PFSK-1 (cell line): ENCODE results near the gene RILP.
A peak's percentile ranks its signal among the peaks of the same experiment; 100 is the strongest.

Source experiments
- FOXP2 ChIP-seq: optimal IDR thresholded peaks from 2 replicates; pipeline ENCODE3; 2011; ENCODE audit warnings: borderline replicate concordance, control low read depth, inconsistent platforms; ENCODE audit not compliant: insufficient read depth; ENCODE audit errors: extremely low read length, extremely low read depth
- POLR2AphosphoS5 ChIP-seq: IDR thresholded peaks from 2 replicates; pipeline ENCODE4 v1.6.1; 2012; ENCODE audit warnings: low read depth, mild to moderate bottlenecking, control low read depth, low read length, moderate library complexity
- SIN3A ChIP-seq: IDR thresholded peaks from 2 replicates; pipeline ENCODE4 v1.6.1; 2012; ENCODE audit warnings: mild to moderate bottlenecking, low read length, moderate library complexity, borderline replicate concordance; ENCODE audit not compliant: insufficient read depth
- TAF1 ChIP-seq: IDR thresholded peaks from 2 replicates; pipeline ENCODE4 v1.6.1; 2012; ENCODE audit warnings: low read length, control low read depth, borderline replicate concordance; ENCODE audit not compliant: insufficient read depth
- TF ChIP-seq, protein P1 (sequence below), 2 experiments: IDR thresholded peaks; 2 replicates each; pipeline versions ENCODE4 v1.6.1 to v1.8.0; 2011 to 2012; ENCODE audit warnings: low read depth in 2 of 2, low read length in 2 of 2, control low read depth in 1 of 2, inconsistent platforms in 1 of 2, mild to moderate bottlenecking in 1 of 2, moderate library complexity in 1 of 2; ENCODE audit not compliant: insufficient read depth in 1 of 2

RILP gene

DNA sequence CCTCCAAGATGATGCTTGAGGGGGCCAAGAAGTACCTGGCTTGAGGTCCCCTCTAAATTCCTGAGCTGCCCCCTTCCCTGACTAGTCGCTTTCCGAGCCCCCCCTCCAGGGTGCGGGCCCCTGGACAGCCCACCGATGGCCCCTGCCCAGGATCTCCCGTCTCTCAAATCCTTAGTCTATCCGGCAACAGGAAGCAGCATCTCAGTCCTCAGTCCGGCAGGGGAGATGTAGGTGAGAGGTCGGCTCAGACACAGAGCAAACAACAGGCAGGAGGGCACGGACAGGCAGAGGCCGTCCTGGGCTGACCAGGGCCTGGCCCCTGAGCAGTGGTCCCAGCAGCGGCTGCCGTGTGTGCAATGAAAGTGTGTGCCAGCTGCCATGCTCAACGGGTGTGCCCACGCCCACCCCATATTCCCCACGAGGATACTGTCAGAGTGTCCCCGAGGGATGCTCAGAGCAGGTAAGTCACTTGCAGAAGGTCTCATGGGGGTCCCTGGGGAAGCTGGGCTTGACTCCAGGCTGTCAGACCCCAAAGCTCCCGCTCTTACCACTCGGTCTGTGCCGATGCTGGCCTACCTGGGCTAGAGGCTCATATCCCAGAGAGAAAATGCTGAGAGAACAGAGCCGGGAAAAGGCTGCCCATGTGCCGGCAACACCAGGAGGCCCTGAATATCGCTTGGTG, 28.3 kb downstream of the RILP start:
- TF ChIP-seq POLR2AphosphoS5: no peak
- TF ChIP-seq TAF1: no peak
- TF ChIP-seq, protein P1, sequence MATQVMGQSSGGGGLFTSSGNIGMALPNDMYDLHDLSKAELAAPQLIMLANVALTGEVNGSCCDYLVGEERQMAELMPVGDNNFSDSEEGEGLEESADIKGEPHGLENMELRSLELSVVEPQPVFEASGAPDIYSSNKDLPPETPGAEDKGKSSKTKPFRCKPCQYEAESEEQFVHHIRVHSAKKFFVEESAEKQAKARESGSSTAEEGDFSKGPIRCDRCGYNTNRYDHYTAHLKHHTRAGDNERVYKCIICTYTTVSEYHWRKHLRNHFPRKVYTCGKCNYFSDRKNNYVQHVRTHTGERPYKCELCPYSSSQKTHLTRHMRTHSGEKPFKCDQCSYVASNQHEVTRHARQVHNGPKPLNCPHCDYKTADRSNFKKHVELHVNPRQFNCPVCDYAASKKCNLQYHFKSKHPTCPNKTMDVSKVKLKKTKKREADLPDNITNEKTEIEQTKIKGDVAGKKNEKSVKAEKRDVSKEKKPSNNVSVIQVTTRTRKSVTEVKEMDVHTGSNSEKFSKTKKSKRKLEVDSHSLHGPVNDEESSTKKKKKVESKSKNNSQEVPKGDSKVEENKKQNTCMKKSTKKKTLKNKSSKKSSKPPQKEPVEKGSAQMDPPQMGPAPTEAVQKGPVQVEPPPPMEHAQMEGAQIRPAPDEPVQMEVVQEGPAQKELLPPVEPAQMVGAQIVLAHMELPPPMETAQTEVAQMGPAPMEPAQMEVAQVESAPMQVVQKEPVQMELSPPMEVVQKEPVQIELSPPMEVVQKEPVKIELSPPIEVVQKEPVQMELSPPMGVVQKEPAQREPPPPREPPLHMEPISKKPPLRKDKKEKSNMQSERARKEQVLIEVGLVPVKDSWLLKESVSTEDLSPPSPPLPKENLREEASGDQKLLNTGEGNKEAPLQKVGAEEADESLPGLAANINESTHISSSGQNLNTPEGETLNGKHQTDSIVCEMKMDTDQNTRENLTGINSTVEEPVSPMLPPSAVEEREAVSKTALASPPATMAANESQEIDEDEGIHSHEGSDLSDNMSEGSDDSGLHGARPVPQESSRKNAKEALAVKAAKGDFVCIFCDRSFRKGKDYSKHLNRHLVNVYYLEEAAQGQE (IDR thresholded peaks at IDR 0.05; ENCODE audit: insufficient read depth in 1 of 2, low read depth in 2 of 2, low read length in 2 of 2): no peak
- peak; percentile 22 for TF ChIP-seq FOXP2

DNA sequence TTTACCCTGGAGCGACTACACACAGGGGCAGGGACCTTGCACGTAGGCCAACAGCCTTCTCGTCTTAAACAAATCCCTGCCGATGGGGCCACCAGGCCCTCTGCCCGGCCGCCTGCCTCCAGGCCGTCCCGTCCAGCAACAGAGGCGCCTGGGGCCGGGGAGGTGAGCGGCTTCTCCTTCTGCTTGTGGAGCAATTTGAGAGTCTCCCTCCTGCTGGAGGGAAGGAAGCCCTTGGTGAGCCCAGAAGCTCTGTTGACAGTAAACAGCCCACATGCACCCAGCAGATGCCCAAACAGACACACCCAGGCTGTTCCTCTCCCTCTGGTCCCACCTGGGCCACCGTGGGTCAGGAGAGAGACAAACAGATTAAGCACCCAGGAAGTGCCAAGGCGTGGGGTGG, 29.2 kb downstream of the RILP start:
- no peak for TF ChIP-seq FOXP2
- no peak for TF ChIP-seq TAF1
- TF ChIP-seq, protein P1 (IDR thresholded peaks at IDR 0.05; ENCODE audit: insufficient read depth in 1 of 2, low read depth in 2 of 2, low read length in 2 of 2): no peak
- TF ChIP-seq POLR2AphosphoS5: no peak

DNA sequence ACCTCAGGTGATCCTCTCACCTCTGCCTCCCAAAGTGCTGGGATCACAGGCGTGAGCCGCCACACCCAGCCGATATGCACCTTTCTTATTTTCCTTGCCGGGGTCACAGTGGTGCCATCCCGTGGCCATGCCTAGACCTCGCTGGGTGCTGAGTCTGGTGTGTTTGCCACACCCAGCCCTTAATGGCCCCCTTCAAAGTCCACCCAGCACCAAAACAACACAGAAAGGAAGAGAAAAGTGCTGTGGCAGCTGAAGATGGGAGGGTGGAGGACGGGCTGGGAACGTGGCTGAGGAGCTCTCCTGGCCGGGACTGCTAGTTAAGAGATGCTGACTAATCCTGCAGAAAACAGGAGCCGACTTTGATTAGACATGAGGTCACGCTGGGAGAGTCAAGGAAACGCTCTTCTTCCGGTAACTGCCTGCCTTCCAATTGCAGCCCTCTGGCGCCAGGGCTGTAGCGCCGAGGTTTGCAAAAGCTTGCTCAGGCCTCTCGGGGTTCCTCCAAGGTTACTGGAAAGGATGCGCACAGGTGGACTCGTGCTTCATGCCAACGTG, 32.0 kb downstream of the RILP start:
- TF ChIP-seq FOXP2 (no peak), SIN3A (no peak), TAF1 (no peak), POLR2AphosphoS5 (no peak)
- TF ChIP-seq, protein P1 (IDR thresholded peaks at IDR 0.05; ENCODE audit: insufficient read depth in 1 of 2, low read depth in 2 of 2, low read length in 2 of 2): no peak

DNA sequence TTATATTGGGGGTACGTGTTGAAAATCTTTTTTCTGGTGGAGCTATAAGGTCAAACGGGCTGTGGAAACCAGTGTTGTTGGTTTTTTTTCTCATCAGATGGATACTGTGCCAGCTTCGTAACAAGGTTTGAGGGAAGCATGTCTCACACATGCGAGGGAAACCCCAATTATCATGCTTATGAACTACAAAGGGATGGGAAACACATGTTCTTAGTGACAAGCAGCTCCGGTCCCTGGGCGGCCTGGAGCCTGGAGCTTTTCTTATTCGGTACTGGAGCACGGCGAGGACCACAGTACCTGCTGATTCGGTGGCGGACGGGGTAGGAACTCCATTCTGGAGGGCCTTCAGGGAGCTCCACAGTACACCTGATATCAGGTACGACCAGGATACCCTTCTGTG, 33.6 kb downstream of the RILP start:
- no peak for TF ChIP-seq TAF1
- no peak for TF ChIP-seq FOXP2

DNA sequence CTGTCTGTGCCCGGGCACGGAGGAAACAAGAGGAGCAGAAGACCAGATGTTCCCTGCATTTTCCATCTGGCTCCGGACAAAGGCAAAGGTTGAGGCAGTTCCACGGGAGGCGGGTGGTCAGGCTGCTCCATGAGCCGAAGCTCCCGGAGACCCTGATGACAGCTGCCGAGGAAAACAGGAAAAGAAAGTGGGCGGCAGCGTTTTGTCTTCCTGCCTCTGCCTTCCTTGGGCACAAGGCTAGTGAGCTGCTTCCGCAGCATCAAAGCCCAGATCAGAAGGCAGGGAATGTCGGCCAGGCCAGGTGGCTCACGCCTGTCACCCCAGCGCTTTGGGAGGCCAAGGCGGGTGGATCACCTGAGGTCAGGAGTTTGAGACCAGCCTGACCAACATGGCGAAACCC, 37.3 kb downstream of the RILP start:
- no peak for TF ChIP-seq SIN3A
- TF ChIP-seq, protein P1 (IDR thresholded peaks at IDR 0.05; ENCODE audit: insufficient read depth in 1 of 2, low read depth in 2 of 2, low read length in 2 of 2): no peak
- no peak for TF ChIP-seq POLR2AphosphoS5
- TF ChIP-seq TAF1: no peak
- no peak for TF ChIP-seq FOXP2

DNA sequence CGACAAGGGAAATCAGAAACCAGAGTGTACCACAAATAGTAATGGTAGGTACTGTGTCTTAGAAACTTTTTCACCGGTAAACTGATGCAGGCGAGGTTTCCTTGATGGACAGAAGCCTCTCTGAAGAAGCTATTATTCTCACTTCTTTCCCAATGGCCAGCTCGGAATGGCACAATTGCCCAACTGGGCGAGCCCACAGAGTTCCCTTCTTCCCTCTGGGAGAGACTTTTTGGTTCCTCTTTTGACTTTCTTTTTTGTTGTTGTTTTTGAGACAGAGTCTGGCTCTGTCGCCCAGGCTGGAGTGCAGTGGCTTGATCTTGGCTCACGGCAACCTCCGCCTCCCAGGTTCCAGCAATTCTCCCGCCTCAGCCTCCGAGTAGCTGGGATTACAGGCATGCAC, 38.0 kb downstream of the RILP start:
- TF ChIP-seq SIN3A (no peak), TAF1 (no peak), FOXP2 (no peak), POLR2AphosphoS5 (no peak)
- TF ChIP-seq, protein P1 (IDR thresholded peaks at IDR 0.05; ENCODE audit: insufficient read depth in 1 of 2, low read depth in 2 of 2, low read length in 2 of 2): no peak
